ENCODE results near the gene MYOC. TPM values are rescaled to one million over a fixed set of nuclear protein-coding genes. Genes with fewer than 3 reads are reported as not detected.
A peak's percentile ranks its signal among the peaks of the same experiment; 100 is the strongest.

The MYOC gene
- polyA plus RNA-seq, 12 donors: 1.6 to 13.9 (median 5.9) TPM; not detected in 1

GRCh38 chr1:171654942-171655745 lies 2.7 kb upstream of the MYOC start:
- DNase-seq: peak; percentile 90

- DNase-seq: peak; percentile 42
Measured at GRCh38 chr1:171654201-171654941, 1.9 kb upstream of the MYOC start.

GRCh38 chr1:171653796-171654195 lies 1.3 kb upstream of the MYOC start:
- DNase-seq: no peak

- no peak for DNase-seq
Measured at GRCh38 chr1:171646249-171646560, 6.3 kb downstream of the MYOC start.

- peak; percentile 96 for DNase-seq
Measured at GRCh38 chr1:171645553-171646248, 6.8 kb downstream of the MYOC start.

GRCh38 chr1:171644805-171645483 lies 7.5 kb downstream of the MYOC start:
- DNase-seq: peak; percentile 95

GRCh38 chr1:171643156-171643555 lies 9.3 kb downstream of the MYOC start:
- DNase-seq: no peak

GRCh38 chr1:171642197-171642596 lies 10.3 kb downstream of the MYOC start:
- no peak for DNase-seq

GRCh38 chr1:171641076-171641864 lies 11.2 kb downstream of the MYOC start:
- DNase-seq: no peak

- no peak for DNase-seq
Measured at GRCh38 chr1:171640225-171640624, 12.3 kb downstream of the MYOC start.

GRCh38 chr1:171637928-171638576 lies 14.4 kb downstream of the MYOC start:
- no peak for DNase-seq

- DNase-seq: no peak
Measured at GRCh38 chr1:171636141-171636540, 16.3 kb downstream of the MYOC start.

- DNase-seq: no peak
Measured at GRCh38 chr1:171635661-171636060, 16.8 kb downstream of the MYOC start.

GRCh38 chr1:171628225-171628624 lies 24.3 kb downstream of the MYOC start:
- no peak for DNase-seq

GRCh38 chr1:171627020-171627419 lies 25.5 kb downstream of the MYOC start:
- no peak for DNase-seq

- DNase-seq: no peak
Measured at GRCh38 chr1:171625225-171625624, 27.3 kb downstream of the MYOC start.

- DNase-seq: no peak
Measured at GRCh38 chr1:171623651-171624331, 28.7 kb downstream of the MYOC start.

- DNase-seq: no peak
Measured at GRCh38 chr1:171622152-171622462, 30.4 kb downstream of the MYOC start, which contains the start of gene MYOCOS. TSS of gene MYOCOS (plus strand) at chr1:171622243. CDS start at chr1:171623884, 1,641 bp downstream.

- DNase-seq: no peak
Measured at GRCh38 chr1:171616586-171616985, 35.9 kb downstream of the MYOC start.
